Muscle of arm (tissue), 14 donors: ENCODE results near the gene PLXNB1. TPM values are rescaled to one million over a fixed set of nuclear protein-coding genes. Genes with fewer than 3 reads are reported as not detected.
"Not testable (repeated sequence)": the region's sequence is repeated elsewhere in the genome, so short reads cannot be mapped to it uniquely, and the experiment has no call there.

Source experiments
- DNase-seq: peaks from one replicate; pipeline ENCODE4 v3.0.0-alpha.2; 2013
- long read RNA-seq, 11 donors: transcript quantifications; one replicate each; lab custom pipeline, GENCODE V29; 2026
- polyA plus RNA-seq, 12 donors: library from polyadenylated mRNA; unstranded; fragments of 120-200 nt; gene quantifications; one replicate each; pipeline ENCODE4 v1.2.1, GENCODE V29; 2013; ENCODE audit not compliant: insufficient read length in 12 of 12

PLXNB1 gene, protein sequence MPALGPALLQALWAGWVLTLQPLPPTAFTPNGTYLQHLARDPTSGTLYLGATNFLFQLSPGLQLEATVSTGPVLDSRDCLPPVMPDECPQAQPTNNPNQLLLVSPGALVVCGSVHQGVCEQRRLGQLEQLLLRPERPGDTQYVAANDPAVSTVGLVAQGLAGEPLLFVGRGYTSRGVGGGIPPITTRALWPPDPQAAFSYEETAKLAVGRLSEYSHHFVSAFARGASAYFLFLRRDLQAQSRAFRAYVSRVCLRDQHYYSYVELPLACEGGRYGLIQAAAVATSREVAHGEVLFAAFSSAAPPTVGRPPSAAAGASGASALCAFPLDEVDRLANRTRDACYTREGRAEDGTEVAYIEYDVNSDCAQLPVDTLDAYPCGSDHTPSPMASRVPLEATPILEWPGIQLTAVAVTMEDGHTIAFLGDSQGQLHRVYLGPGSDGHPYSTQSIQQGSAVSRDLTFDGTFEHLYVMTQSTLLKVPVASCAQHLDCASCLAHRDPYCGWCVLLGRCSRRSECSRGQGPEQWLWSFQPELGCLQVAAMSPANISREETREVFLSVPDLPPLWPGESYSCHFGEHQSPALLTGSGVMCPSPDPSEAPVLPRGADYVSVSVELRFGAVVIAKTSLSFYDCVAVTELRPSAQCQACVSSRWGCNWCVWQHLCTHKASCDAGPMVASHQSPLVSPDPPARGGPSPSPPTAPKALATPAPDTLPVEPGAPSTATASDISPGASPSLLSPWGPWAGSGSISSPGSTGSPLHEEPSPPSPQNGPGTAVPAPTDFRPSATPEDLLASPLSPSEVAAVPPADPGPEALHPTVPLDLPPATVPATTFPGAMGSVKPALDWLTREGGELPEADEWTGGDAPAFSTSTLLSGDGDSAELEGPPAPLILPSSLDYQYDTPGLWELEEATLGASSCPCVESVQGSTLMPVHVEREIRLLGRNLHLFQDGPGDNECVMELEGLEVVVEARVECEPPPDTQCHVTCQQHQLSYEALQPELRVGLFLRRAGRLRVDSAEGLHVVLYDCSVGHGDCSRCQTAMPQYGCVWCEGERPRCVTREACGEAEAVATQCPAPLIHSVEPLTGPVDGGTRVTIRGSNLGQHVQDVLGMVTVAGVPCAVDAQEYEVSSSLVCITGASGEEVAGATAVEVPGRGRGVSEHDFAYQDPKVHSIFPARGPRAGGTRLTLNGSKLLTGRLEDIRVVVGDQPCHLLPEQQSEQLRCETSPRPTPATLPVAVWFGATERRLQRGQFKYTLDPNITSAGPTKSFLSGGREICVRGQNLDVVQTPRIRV (N-terminal part only)
- polyA plus RNA-seq = 10 to 100 TPM in 11 of 12 donors, not detected in 1; 14.8 to 58.1 (median 21.6) TPM
- long read RNA-seq, donor 1, partial matches to known transcripts = 5 of 9 reads
- long read RNA-seq, donor 1, other reads (novel, unspliced or antisense) = 0 of 9 reads
- long read RNA-seq, donor 2, partial matches to known transcripts = 0 of 1 reads
- long read RNA-seq, donor 2, other reads (novel, unspliced or antisense) = 0 of 1 reads
- long read RNA-seq, donor 3, partial matches to known transcripts = 128 of 419 reads
- long read RNA-seq, donor 3, other reads (novel, unspliced or antisense) = 291 of 419 reads
- long read RNA-seq, donor 4 = 0 reads
- long read RNA-seq, donor 5, partial matches to known transcripts = 0 of 1 reads
- long read RNA-seq, donor 5, other reads (novel, unspliced or antisense) = 0 of 1 reads
- long read RNA-seq, donor 6 = 0 reads
- long read RNA-seq, donor 7 = 0 reads
- long read RNA-seq, donor 8 = 0 reads
- long read RNA-seq, donor 9 = 0 reads
- long read RNA-seq, donor 10, partial matches to known transcripts = 0 of 1 reads
- long read RNA-seq, donor 10, other reads (novel, unspliced or antisense) = 0 of 1 reads
- long read RNA-seq, donor 11 = 0 reads

DNA sequence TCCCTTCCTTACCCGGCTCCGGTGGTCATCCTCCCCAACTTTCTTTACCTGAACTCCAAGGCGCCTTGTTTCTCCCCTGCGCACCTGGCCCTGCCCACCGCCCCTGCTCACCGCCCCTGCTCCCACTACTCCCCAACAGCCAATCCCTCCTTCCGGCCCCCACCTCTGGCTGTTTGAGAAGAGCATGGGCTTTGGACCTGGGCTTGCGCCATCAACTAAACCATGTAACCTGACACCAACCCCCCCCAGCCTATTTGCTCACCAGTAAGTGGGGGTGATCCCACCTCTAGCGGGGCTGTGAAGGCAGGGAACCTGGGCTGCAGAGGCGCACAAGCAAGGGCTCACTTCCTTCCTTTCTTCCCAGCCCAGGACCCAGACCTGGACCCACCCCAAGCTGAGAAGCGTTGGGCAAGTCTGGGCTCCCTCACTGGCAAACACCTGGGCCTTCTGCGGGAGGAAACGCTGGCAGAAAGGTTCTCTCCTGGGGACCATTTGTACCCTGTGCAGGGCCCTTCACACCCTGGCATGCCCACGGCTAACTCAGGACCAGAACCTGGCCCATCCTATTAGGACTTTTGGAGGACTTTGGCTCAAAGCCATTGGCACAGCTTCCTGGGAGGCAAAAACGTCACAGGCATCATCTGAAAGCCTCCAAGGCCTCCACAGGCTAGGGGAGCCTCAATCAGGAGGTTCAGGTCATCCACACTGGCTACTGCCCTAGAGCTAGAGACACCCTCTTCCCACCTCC, at the start of gene PLXNB1:
PLXNB1 (minus strand) TSS at position 127 of the 748 bp plus-strand sequence. CDS start 5,475 bp downstream, outside the sequence.
- DNase-seq = no peak

DNA sequence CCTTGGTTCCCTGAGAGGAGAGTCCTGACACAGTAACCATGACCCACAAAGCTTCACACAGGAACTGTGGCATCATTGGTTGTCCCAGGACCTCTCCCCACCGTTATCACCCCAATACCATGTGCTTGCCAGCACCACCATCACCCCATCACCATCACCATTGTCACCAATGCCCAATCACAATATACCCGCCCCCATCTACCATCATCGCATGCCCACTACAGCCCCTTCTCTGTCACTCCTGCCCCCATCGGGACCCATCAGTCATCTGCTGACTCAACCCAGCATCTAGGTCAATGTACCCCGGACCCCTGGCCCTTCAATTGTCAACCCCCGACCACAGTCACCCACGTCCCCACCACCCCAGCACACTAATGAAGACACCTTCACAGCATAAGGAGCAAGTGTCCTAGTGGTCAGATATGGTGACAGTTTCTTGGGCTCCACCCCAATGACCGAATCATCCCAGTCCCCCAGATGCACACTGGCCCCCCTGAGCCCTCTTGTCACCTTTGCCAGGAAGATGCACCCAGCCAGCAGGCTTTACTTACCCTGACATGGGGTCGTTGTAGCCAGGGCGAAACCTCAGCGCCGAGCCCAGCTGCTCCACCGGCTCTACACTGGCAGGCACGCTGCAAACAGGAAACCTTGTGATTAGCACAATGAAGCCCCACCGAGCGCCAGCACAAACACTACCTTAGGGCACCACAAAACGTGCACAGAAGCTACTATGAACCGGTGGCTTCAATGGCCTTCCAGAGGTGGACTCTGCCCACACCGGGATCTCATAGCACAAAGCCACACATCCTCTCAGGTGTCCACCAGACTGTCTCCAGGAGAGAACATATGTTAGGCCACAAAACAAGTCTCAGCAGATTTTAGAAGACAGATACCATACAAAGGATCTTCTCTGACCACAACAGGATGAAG, 49.0 kb upstream of the PLXNB1 start:
- DNase-seq = no peak

DNA sequence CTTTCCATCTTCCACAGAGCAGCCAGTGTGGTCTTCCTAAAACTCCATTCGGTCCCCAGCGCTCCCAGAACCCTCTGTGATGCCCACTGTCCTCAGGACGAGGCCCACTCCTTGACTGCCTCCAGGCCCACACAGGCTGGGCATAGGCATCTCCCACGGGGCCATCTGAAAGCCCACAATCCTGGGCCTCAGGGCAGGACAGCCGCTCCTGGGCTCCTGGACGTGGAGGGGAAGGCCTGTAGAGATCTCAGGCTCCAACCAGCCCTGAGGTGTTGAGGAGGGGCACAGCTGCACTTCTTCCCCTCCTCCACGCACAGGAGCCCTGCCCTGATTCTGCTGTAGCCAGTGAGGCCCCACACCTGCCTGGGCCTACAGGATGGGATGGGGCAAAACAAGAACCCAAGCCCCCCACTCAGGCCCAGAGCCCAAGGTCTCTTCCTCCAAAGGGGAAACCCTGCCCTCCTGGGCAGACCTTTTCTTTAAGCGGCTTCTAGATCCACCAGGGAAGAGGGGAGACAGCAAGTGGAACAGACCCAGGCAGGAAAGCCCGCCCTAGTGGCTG, 48.2 kb upstream of the PLXNB1 start:
- no peak for DNase-seq

DNA sequence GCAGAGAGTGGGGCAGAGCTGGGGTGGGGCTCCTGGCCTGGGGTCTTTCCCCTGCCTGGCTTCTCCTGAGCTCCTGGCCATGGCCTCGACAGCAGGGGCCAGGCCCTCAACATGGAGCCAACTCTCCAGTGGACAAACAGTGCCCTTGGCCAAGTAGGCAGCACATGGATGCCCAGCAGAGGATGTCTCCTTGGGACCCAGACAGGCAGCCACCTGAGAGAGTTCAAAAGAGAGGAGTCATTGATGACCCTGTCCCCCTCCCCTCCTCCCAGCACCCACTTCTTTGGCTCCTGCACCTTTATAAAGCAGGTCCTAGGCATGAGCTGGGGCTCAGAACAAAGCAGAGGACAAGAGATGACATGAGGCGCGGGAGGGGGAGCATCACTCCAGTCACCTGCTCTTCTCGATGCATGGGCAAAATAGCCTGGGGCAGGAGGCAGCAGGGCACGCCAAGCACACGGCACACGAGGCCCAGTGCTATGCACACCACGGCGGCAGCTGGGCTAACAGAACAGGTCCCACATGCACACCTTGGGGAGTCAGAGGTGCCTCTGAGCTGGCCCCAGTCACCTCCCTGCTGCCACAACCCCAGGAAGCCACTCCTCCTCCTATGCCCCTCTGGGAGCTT, 46.7 kb upstream of the PLXNB1 start:
- no peak for DNase-seq

DNA sequence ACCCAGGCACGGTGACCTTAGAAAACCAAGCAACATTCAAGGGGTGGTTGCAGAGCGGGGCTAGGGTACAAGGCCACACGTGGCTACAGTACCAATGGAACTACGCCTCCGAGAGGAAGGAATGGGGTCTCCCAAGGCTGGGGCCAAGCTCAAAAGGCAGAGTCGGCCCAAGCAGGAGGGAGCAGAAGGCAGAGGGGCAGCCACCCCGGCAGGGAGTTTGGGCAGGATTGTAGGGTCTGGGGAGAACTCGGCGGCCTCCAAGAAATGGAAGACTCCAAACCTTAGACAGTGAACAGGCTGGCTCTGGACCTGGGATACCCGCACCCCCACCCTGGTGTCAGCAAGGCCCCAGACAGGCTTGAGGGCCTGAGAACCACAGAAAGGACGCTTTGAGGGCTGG, 45.3 kb upstream of the PLXNB1 start:
- no peak for DNase-seq

DNA sequence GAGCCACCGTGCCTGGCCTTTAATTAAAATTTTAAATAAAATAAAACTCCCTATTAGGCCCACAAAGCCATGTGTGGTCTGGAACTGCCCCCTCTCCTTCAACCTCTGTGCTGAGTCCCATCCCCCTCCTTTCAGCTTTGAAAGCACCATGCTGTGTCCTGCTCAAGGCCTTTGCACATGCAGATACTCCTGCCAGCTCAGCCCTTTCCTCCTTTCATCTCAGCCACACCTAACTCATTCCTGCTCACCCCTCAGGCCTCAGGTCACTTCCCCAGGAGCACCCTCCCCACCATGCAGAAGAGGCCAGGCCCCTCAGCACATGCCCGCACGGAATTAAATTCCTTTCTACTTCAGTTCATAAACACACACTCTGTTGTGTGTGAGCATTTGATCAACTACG, 44.7 kb upstream of the PLXNB1 start:
- no peak for DNase-seq

DNA sequence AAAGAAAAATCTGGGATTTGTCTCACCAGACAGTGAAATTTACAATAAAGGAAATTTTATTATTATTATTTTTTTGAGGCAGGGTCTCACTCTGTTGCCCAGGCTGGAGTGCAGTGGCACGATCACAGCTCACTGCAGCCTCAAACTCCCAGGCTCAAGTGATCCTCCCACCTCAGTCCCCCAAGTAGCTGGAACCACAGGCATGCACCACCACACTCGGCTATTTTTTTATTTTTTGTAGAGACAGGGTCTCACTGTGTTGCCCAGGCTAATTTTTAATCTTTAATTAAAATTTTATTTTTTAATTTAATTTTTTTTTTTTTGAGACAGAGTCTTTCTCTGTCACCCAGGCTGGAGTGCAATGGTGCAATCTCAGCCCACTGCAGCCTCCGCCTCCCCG, 44.1 kb upstream of the PLXNB1 start:
- not testable (repeated sequence) for DNase-seq

DNA sequence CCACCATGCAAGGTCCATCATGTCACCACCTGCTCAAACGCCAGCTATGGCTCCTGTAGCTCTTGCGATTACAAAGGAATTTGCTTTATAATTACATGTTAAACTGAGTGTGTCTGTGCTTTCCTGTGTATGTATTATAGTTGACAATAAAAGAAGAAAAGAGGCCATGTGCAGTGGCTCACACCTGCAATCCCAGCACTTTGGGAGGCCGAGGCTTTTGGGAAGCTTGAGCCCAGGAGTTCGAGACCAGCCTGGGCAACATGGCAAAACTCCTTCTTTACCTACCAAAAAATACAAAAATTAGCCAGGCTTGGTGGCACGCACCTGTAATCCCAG, 43.7 kb upstream of the PLXNB1 start:
- DNase-seq = no peak

DNA sequence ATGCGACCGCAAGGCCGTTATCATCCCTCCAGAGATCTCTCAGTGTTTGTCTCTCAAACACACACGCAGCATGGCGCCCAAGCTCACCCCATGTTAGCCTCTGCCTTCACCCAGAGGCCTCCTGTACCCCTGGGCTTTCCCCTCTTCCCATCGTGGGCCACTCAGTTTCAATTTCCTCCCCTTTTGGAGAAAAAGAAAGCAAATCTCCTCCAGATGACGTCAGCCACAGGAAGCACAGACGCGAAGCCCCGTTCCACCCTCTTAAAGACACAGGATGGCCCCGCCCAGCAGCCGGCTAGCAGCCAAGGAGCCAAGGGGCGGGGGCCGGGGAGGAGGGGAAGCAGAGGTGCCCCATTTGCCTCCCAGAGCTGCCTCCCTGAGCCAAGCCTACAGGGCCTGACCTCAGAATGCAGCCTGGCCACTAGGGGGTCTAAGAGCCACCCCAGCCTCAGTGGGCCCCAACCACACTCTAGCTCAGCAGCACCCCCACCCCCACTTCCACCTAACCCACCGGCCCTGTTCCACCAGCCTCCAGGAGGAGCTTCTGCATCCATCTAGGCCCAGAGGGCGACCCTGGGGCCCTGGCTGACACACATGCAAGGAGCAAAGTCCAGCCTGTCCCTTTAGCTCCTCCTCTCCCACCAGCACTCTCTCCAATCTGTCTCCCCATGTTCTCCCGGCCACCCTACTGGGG, 43.2 kb upstream of the PLXNB1 start:
- peak; percentile 84 for DNase-seq

DNA sequence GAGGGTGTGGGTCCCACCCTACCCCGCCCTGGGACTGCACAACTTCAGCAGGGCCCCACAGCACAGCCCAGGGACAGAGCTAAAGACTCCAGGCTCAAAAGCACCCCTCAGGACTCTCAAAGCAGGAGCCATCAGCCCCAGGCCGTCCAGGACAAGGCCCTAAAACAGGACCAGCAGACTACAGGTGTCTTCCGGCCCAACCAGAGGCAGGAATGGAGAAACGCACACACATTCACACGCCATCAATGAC, 42.7 kb upstream of the PLXNB1 start:
- no peak for DNase-seq

DNA sequence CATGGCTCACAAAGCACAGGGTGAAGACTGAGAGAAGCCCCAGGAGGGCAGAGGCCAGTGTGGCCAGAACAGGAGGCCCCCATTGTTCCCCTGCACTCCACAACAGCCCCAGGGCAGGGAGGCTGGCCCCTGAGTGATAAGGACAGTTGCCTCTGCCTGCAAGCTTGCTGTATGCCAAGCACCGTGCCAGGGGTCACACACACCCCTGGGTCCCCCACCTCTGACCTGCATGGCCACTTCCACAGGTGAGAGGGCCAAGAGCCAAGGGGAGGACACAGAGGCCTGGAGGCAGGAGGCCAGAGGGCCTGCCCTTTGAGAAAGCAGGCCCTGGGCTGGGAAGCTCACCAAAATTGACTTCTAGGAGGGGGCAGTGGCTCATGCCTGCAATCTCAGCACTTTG, 40.4 kb upstream of the PLXNB1 start:
- DNase-seq = no peak

DNA sequence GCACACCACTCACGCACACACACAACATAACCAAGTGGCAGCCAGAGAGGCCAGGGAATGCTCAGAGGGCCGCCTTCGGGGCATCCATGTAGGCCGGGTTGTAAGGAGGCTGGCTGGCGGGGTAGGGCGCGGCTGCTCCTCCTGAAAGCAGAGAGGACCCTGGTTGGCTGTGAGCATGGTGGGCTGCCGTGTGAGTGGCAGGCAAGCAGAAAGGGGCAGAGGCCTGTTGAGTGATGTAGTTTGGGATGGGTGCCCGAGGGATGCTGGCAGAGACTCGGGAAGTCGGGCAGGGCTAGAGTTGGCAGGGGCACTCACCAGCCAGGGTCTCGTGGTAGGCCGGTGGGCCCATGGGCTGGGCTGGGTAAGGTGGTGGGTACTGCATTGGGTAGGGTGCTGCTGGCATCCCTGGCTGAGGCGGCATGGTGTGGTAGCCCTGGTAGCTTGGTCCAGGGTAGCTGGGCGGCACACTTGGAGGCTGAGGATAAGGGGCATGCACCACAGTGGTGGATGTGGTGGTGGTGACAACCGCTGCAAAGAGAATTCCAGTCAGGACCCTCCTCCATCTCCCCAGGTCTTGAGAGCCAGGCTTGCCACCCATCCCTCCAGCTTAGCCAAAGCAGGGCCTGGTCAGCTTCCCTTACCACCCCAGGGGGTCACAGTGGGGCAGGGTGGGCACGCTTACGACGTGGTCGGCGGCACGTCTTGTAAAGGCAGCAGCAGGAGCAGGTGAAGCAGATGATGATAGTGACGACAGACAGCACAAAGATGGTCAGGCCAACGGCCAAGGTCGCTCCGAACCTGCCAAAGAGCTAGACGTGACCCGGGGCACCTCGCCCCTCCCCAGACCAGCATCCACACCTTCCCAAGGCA, 39.4 kb upstream of the PLXNB1 start:
- no peak for DNase-seq

DNA sequence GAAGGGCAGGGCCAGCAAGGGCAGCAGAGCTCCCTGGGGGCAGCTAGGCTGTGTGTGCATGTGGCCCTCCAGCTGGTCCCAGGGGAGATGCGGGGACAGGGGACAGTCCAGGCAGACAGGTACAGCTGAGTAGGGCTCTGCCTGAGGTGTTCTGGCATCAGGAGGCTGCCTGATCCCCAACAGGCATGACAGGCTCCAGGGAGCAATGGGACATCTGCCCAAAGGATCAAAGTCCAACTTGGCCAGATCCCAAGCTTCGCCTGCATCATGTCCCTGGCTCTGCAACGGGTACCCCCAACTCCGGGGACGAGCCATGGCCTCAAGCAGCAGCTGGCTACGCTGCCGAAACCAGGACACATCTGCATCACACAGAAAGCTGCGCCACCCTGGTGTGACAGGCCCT, 38.4 kb upstream of the PLXNB1 start:
- no peak for DNase-seq

DNA sequence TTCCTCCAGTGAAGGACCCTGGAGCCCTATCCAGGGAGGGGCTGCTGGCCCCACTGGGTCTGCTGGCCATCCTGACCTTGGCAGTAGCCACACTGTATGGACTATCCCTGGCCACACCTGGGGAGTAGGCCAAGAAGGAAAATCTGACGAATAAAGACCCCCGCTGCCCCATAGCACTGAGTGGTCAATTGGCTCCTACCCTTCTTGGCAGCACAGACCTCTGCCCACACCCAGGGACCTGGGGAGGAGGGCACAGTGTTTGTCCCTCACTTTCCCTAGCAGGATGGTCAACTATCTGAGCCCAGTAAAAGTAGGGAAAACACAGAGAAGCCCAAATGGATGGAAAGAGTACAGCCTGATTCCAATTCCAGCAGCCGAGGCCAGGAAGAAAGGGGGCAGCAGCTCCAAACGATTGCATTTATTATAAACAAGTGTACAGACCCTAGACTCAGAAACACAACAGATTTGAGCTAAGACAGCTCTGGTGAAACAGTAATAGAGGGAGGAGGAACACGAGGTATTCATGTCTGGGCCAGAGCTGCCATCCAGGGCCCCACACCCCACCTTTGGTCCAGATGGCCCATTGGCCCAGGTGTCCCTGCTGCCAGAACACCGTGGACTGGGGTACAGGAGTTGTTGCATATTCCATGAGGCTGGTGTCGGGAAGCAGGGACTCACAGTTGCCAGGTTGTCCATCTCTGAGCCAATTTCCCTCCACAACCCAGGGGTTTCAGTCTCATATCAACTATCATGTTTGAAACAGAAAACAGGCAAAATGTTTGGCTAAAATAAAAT, 37.8 kb upstream of the PLXNB1 start:
- no peak for DNase-seq

DNA sequence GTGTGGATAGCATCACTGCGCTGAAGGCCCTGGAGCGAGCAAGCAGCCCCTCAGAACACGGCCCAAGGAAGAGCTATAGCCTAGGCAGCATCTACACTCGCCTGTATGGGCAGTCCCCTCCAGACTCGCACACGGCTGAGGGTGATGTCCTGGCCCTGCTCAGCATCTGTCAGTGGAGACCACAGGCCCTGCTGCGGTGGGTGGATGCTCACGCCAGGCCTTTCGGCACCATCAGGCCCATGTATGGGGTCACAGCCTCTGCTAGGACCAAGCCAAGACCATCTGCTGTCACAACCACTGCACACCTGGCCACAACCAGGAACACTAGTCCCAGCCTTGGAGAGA, 37.2 kb upstream of the PLXNB1 start:
- no peak for DNase-seq
